WTC11 (cell line): ENCODE data around the gene TMEM134.

Experiments used
- NR1H2 ChIP-seq: sonication (generic); formaldehyde crosslinking; IDR thresholded peaks from 2 replicates; pipeline ENCODE4 v1.9.0; 2021; ENCODE audit warnings: mild to moderate bottlenecking, moderate library complexity, missing genetic modification reagents
- SP1 ChIP-seq: sonication (generic); formaldehyde crosslinking; conservative IDR thresholded peaks from 2 replicates; pipeline ENCODE4 v1.8.1; 2022; ENCODE audit warnings: missing genetic modification reagents
- TF ChIP-seq, protein P1 (sequence below): sonication (generic); formaldehyde crosslinking; IDR thresholded peaks from 2 replicates; pipeline ENCODE4 v1.8.1; 2023; ENCODE audit warnings: mild to moderate bottlenecking, missing genetic modification reagents, moderate library complexity
- TF ChIP-seq, protein P2 (sequence below): sonication (generic); formaldehyde crosslinking; IDR thresholded peaks from 2 replicates; pipeline ENCODE4 v1.8.0; 2023; ENCODE audit warnings: mild to moderate bottlenecking, missing genetic modification reagents
- TF ChIP-seq, protein P3 (sequence below): fragments of 200-600 bp; IDR thresholded peaks from 2 replicates; pipeline ENCODE4 v1.8.0; 2022; ENCODE audit warnings: antibody characterized with exemption
- TF ChIP-seq, protein P4 (sequence below): sonication (generic); formaldehyde crosslinking; IDR thresholded peaks from 2 replicates; pipeline ENCODE4 v1.8.0; 2022; ENCODE audit warnings: mild to moderate bottlenecking, missing genetic modification reagents

GRCh38 chr11:67497656-67498291 is 28.7 kb upstream of the TMEM134 start:
- TF ChIP-seq, protein P1, sequence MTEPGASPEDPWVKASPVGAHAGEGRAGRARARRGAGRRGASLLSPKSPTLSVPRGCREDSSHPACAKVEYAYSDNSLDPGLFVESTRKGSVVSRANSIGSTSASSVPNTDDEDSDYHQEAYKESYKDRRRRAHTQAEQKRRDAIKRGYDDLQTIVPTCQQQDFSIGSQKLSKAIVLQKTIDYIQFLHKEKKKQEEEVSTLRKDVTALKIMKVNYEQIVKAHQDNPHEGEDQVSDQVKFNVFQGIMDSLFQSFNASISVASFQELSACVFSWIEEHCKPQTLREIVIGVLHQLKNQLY (CRISPR knock-in tag) = no peak
- TF ChIP-seq, protein P2, sequence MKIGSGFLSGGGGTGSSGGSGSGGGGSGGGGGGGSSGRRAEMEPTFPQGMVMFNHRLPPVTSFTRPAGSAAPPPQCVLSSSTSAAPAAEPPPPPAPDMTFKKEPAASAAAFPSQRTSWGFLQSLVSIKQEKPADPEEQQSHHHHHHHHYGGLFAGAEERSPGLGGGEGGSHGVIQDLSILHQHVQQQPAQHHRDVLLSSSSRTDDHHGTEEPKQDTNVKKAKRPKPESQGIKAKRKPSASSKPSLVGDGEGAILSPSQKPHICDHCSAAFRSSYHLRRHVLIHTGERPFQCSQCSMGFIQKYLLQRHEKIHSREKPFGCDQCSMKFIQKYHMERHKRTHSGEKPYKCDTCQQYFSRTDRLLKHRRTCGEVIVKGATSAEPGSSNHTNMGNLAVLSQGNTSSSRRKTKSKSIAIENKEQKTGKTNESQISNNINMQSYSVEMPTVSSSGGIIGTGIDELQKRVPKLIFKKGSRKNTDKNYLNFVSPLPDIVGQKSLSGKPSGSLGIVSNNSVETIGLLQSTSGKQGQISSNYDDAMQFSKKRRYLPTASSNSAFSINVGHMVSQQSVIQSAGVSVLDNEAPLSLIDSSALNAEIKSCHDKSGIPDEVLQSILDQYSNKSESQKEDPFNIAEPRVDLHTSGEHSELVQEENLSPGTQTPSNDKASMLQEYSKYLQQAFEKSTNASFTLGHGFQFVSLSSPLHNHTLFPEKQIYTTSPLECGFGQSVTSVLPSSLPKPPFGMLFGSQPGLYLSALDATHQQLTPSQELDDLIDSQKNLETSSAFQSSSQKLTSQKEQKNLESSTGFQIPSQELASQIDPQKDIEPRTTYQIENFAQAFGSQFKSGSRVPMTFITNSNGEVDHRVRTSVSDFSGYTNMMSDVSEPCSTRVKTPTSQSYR (CRISPR knock-in tag) = no peak
- TF ChIP-seq, protein P3, sequence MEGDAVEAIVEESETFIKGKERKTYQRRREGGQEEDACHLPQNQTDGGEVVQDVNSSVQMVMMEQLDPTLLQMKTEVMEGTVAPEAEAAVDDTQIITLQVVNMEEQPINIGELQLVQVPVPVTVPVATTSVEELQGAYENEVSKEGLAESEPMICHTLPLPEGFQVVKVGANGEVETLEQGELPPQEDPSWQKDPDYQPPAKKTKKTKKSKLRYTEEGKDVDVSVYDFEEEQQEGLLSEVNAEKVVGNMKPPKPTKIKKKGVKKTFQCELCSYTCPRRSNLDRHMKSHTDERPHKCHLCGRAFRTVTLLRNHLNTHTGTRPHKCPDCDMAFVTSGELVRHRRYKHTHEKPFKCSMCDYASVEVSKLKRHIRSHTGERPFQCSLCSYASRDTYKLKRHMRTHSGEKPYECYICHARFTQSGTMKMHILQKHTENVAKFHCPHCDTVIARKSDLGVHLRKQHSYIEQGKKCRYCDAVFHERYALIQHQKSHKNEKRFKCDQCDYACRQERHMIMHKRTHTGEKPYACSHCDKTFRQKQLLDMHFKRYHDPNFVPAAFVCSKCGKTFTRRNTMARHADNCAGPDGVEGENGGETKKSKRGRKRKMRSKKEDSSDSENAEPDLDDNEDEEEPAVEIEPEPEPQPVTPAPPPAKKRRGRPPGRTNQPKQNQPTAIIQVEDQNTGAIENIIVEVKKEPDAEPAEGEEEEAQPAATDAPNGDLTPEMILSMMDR = no peak
- TF ChIP-seq, protein P4, sequence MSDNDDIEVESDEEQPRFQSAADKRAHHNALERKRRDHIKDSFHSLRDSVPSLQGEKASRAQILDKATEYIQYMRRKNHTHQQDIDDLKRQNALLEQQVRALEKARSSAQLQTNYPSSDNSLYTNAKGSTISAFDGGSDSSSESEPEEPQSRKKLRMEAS (CRISPR knock-in tag) = no peak
- TF ChIP-seq NR1H2 (CRISPR knock-in tag) (no peak), SP1 (no peak)
